ENCODE results near the gene DOCK1.

- TF ChIP-seq CTCF (conservative IDR thresholded peaks at IDR 0.05; ENCODE audit: low read length) (no peak), EZH2phosphoT487 (IDR thresholded peaks at IDR 0.05; ENCODE audit: borderline replicate concordance) (no peak)
Observed at GRCh38 chr10:127003032-127003685, 97.9 kb downstream of the DOCK1 start.
